GM11168 (cell line): Measurements from ENCODE around the gene CCDC179.

Source experiments
- in situ Hi-C: fragments of 300-500 bp; cut with MboI; formaldehyde crosslinking; loops from one replicate; pipeline ENCODE4 v1.12.0; 2022; ENCODE audit warnings: low sequenced_read_pairs; ENCODE audit not compliant: unreplicated experiment

Gene CCDC179

GRCh38 chr11:22808571-22809197 is 51.6 kb downstream of the CCDC179 start:
- in situ Hi-C loops = no loop called here

DNA sequence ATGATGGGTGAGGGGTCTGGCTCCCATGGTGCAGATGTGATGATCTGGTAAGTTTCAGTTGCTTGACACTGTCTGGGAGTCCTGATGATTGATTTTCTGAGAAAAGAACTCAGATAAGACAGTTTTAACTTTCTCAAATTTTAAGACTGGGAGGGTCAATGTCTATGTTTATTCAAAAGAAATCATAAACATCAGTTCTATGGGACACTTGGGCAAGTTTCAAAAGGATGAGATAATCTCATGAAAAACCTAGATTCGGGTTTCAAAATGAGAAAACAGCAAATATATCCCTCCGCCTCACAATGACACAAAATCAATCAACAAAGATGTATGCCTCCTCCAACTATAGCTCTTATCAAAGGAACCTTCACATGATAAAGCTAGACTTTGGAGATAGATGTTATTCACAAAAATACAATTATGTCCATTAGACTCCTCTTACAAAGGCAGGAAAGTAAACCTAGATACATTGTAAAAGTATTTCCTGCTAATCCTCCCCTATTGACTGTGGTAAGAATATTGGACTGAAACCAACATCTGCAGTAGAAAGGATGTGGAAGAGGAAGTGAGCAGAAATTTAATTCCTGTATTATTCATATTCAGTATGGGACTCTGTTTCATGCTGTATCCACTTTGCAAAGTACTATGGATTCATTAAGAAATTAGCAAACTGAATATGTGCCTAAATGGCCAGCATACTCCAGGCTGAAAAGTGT is 52.3 kb downstream of the CCDC179 start:
- in situ Hi-C loops = no loop called here

GRCh38 chr11:22807391-22807790 is 52.9 kb downstream of the CCDC179 start:
- in situ Hi-C loops = no loop called here

- in situ Hi-C loops = no loop called here
These were observed 57.4 kb downstream of the CCDC179 start for GRCh38 chr11:22802861-22803260.

DNA sequence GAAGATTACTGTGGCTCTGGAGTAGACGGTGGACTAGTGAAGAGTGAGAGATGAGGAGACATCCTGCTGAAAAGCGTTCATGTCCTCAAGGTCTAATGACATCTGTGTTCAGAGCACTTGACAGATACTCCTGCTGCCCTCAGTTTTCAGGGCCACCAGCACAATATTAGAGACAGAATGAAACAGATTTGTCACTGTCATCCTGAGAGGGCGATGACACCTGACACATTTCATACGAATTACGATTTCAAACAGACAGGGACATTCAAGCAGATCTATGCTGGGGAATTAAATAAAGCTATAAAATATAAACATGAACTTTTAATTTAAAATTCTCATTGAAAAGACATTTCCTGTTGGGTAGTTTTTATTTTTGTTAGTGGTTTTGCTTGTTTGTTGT is 59.8 kb downstream of the CCDC179 start:
- in situ Hi-C loops = no loop called here

GRCh38 chr11:22798901-22799300 is 61.4 kb downstream of the CCDC179 start:
- in situ Hi-C loops = loop anchor here (10.0 kb wide), 1 partner anchor 464 kb away; the partner anchor contains the start of gene SLC17A6

DNA sequence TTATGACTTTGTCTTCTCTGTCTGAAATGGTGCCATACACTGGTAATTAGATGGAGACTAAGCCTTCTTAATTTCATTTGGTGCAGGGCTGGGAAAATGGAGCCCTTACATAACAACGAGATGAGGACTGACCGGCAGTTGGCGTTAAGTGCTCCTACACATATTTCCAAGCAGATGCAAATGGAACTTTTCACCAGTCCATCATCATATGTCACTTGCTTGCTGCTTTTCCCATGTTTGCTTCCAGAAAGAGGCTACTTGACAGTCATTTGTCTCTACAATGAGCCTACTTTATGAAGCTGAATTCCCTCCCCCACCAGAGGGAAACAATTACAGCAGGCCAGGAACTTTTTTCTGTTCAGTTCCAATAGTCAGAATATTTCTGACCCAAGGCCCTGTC is 63.2 kb downstream of the CCDC179 start:
- in situ Hi-C loops = loop anchor here (10.0 kb wide), 1 partner anchor 462 kb away; the partner anchor contains the start of gene SLC17A6
